Measurements from ENCODE around the gene PGF. TPM values are rescaled to one million over a fixed set of nuclear protein-coding genes. Genes with fewer than 3 reads are reported as not detected.

Gene PGF
- total RNA-seq, 1 donor from 2014 or later = 3.0 TPM

GRCh38 chr14:74929242-74929641 lies 26.2 kb downstream of the PGF start:
- no peak overlapping the region for H3K4me3 ChIP-seq
- H3K9me3 ChIP-seq = no peaks in the 10 kb centered on the region
- peaks cover 10% of the 10 kb centered on the region for H3K4me1 ChIP-seq
- no peak for DNase-seq
- no peaks in the 10 kb centered on the region for H3K36me3 ChIP-seq
- no peak for ATAC-seq
- intact Hi-C loops (cut with DNase I) = no loop called here
- H3K27ac ChIP-seq = no peak overlapping the region
- no peaks in the 10 kb centered on the region for H3K27me3 ChIP-seq (ENCODE audit: low read depth)
- TF ChIP-seq CTCF (IDR thresholded peaks at IDR 0.05) = no peak

GRCh38 chr14:74927225-74927624 lies 28.2 kb downstream of the PGF start:
- no peaks in the 10 kb centered on the region for H3K9me3 ChIP-seq
- no peak for DNase-seq
- TF ChIP-seq CTCF (IDR thresholded peaks at IDR 0.05) = no peak
- H3K36me3 ChIP-seq = no peaks in the 10 kb centered on the region
- intact Hi-C loops (cut with DNase I) = no loop called here
- no peak overlapping the region for H3K4me3 ChIP-seq
- H3K4me1 ChIP-seq = peaks cover 15% of the 10 kb centered on the region
- H3K27ac ChIP-seq = no peak overlapping the region
- no peaks in the 10 kb centered on the region for H3K27me3 ChIP-seq (ENCODE audit: low read depth)
- no peak for ATAC-seq

GRCh38 chr14:74924061-74924460 lies 31.3 kb downstream of the PGF start:
- H3K27me3 ChIP-seq (ENCODE audit: low read depth) = no peaks in the 10 kb centered on the region
- intact Hi-C loops (cut with DNase I) = no loop called here
- no peaks in the 10 kb centered on the region for H3K9me3 ChIP-seq
- no peak overlapping the region for H3K27ac ChIP-seq
- DNase-seq (no peak), ATAC-seq (no peak)
- H3K4me1 ChIP-seq = peaks cover 15% of the 10 kb centered on the region
- TF ChIP-seq CTCF (IDR thresholded peaks at IDR 0.05) = no peak
- no peaks in the 10 kb centered on the region for H3K36me3 ChIP-seq
- H3K4me3 ChIP-seq = no peak overlapping the region

GRCh38 chr14:74922752-74923401 lies 32.5 kb downstream of the PGF start, which contains the start of gene RPS6KL1:
RPS6KL1 (minus strand) TSS chr14:74923260; CDS start chr14:74921541, 1,719 bp downstream.
- Histone ChIP-seq H3K36me3 (no peaks in the 10 kb centered on the region), H3K27me3 (ENCODE audit: low read depth) (no peaks in the 10 kb centered on the region), H3K9me3 (no peaks in the 10 kb centered on the region), H3K4me1 (peaks cover 22% of the 10 kb centered on the region), H3K27ac (peak within 1 kb of the TSS; percentile 31), H3K4me3 (peak within 1 kb of the TSS; percentile 68)
- ATAC-seq (peak; percentile 95 to 98), DNase-seq (peak; percentile 88)
- TF ChIP-seq CTCF (IDR thresholded peaks at IDR 0.05) = no peak
- intact Hi-C loops (cut with DNase I) = no loop called here

GRCh38 chr14:74921987-74922751 lies 33.2 kb downstream of the PGF start:
- no peaks in the 10 kb centered on the region for H3K36me3 ChIP-seq
- no peak for DNase-seq
- H3K27ac ChIP-seq = peak overlapping the region; percentile 31
- intact Hi-C loops (cut with DNase I) = no loop called here
- peaks cover 28% of the 10 kb centered on the region for H3K4me1 ChIP-seq
- H3K27me3 ChIP-seq (ENCODE audit: low read depth) = no peaks in the 10 kb centered on the region
- peak in 1 of 2 donors; percentile 2 for ATAC-seq
- no peaks in the 10 kb centered on the region for H3K9me3 ChIP-seq
- peak overlapping the region; percentile 68 for H3K4me3 ChIP-seq
- no peak for TF ChIP-seq CTCF (IDR thresholded peaks at IDR 0.05)

Data from lower lobe of right lung (tissue), 2 donors.